GM21737 (cell line): ENCODE measurements around the gene CYP2C19.
"Not testable (repeated sequence)": the region's sequence is repeated elsewhere in the genome, so short reads cannot be mapped to it uniquely, and the experiment has no call there.

Experiments
- ATAC-seq: cut with Tn5 transposase; IDR thresholded peaks from one replicate; pipeline ENCODE4 v1.9.1; 2021; ENCODE audit warnings: mild to moderate bottlenecking, moderate library complexity; ENCODE audit not compliant: unreplicated experiment

Gene CYP2C19

DNA sequence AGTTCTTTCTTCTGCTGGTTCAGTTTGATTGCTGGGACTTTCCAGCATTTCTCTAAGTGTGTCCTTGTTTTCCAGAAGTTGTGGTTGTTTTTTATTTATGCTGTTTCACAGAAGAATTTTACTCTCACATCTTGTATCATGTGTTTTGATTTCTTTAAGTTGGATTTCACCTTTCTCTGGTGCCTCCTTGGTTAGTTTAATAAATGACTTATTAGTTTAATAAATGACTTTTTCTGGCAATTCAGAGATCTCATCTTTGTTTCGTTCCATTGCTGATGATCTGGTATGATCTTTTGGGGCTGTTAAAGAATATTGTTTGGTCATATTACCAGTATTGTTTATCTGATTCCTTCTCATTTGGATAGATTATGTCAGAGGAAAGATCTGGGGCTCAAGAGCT, 116.2 kb downstream of the CYP2C19 start:
- ATAC-seq = no peak

DNA sequence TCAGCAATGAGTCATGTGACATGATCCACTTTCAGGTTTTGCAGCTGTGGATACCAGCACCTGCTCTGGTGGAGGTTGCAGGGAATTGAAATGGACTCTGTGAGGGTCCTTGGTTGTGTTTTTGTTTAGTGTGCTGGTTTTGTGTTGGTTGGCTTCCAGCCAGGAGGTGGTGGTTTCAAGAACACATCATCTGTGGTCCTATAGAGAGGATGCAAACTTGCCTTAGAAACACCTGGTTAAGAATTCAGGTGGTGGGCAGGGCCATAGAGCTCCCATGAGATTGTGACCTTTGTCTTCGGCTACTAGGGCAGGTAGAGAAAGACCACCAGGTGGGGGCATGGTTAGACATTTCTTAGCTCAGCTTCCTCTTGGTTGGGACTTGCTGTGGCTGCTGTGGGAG, 116.7 kb downstream of the CYP2C19 start:
- no peak for ATAC-seq

DNA sequence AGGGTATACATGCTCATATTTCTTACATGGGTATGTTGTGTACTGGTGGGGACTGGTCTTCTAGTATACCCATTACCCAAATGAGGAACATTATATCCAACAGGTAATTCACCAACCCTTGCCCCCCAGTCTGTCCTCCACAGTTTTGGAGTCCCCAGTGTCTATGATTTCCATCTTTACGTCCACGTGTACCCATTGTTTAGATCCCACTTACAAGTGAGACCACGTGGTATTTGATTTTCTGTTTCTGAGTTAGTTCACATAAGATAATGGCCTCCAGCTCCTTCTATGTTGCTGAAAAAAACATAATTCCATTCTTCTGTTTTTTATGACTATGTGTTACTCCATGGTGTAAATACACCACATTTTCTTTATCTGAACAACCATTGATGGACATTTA, 126.6 kb downstream of the CYP2C19 start:
- ATAC-seq = no peak

DNA sequence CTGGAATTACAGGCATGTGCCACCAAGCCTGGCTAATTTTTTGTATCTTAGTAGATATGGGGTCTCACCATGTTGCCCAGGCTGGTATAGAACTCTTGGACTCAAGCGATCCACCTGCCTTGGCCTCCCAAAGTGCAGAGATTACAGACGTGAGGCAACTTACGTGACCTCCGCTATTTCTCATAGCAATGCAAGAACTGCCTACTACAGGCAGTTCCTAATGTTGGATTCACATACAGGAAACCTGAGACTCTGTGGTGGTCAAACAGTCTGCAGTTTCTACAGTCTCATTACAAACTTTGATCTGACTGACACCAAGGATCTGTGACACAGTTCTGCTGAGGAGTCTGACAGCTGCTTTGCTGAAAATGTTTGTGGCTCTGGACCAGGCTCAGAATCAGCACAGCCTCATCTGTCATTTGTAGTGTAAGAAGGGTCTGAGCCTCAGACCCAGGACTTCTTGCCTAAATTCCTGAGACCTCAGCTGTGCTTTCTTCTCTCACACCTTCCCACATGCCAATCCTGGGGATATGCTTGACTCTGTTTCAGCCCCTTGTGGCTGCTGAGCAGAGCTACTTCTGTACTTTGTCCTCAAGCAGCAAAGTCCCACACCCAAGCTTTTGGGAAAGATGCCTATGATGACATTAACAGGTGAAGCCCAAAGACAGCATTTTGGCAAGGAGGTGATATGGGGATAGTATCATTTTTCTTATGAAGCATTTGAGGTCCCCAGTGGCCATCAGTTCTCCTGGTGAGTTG, 128.0 kb downstream of the CYP2C19 start:
- ATAC-seq = no peak

DNA sequence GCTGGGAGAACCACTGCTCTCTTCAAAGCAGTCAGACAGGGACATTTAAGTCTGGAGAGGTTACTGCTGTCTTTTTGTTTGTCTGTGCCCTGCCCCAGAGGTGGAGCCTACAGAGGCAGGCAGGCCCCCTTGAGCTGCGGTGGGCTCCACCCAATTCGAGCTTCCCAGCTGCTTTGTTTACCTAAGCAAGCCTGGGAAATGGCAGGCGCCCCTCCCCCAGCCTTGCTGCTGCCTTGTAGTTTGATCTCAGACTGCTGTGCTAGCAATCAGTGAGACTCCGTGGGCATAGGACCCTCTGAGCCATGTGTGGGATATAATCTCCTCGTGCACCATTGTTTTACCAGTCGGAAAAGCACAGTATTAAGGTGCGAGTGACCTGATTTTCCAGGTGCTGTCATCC, 135.9 kb downstream of the CYP2C19 start:
- ATAC-seq = not testable (repeated sequence)

DNA sequence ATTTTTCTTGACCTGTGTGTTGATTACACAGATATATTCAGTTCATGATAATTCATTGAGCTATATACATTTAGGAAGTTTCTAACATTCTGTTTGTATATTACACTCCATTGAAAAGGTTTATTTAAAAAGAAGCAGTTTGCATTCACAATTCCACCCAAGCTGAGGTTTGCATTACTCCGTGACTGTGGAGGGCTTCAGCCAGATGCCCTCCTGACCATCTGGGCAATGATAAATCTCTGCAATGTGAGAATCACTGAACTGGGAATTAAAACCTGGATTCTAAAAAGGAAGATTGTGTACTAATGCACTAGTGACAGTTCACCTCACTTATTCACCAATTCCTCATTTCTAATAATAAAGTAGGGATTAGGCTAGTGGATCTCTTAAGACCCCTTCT, 139.6 kb downstream of the CYP2C19 start:
- no peak for ATAC-seq

DNA sequence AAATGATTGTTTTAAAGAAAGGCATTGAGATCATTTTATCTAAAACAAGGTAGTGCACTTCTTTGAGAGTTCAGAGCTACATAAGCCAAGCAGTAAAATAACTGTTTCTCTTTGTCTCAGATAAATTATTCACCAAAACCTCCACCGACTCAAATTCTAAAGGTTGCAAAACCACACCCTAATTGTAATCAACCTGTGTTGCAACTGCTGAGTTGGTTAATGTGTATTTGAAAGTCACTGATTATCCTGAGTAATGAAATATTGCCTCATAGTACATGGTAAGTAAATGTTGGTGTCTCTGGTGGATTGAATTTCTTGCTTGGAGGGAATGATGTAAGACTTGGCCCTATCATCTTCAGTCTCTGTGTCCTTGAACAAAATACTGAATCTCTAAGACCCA, 140.1 kb downstream of the CYP2C19 start:
- no peak for ATAC-seq
